Hepatocyte (in vitro differentiated cells): Measurements from ENCODE around the gene POU1F1. TPM values are rescaled to one million over a fixed set of nuclear protein-coding genes. Genes with fewer than 3 reads are reported as not detected.
"Not testable (repeated sequence)": the region's sequence is repeated elsewhere in the genome, so short reads cannot be mapped to it uniquely, and the experiment has no call there.

Experiments
- DNase-seq: peaks from one replicate; pipeline ENCODE4 v3.0.0-alpha.2; 2016; ENCODE audit warnings: low spot score
- H2AFZ ChIP-seq: fragments of 200-600 bp; sonication (generic); 2 replicates; pipeline ENCODE4 v1.6.0; 2016; ENCODE audit warnings: antibody characterized with exemption, mild to moderate bottlenecking
- H3K27ac ChIP-seq: fragments of 200-600 bp; sonication (generic); 2 replicates; pipeline ENCODE4 v1.5.1; 2016; ENCODE audit warnings: mild to moderate bottlenecking
- H3K27me3 ChIP-seq: fragments of 200-600 bp; sonication (generic); 2 replicates; pipeline ENCODE4 v1.6.1; 2016
- H3K36me3 ChIP-seq: fragments of 200-600 bp; sonication (generic); replicated peaks from 2 replicates; pipeline ENCODE4 v1.5.1; 2016; ENCODE audit warnings: low read depth; ENCODE audit not compliant: insufficient read depth
- H3K4me1 ChIP-seq: fragments of 200-600 bp; sonication (generic); 2 replicates; pipeline ENCODE4 v1.5.1; 2016; ENCODE audit warnings: mild to moderate bottlenecking, moderate library complexity; ENCODE audit not compliant: insufficient read depth
- H3K4me2 ChIP-seq: fragments of 200-600 bp; sonication (generic); 2 replicates; pipeline ENCODE4 v1.6.0; 2016
- H3K4me3 ChIP-seq: fragments of 200-600 bp; sonication (generic); 2 replicates; pipeline ENCODE4 v1.5.1; 2016; ENCODE audit warnings: mild to moderate bottlenecking
- H3K79me2 ChIP-seq: fragments of 200-600 bp; sonication (generic); 2 replicates; pipeline ENCODE4 v1.6.0; 2017; ENCODE audit warnings: mild to moderate bottlenecking
- H3K9me2 ChIP-seq: fragments of 200-600 bp; sonication (generic); replicated peaks from 2 replicates; pipeline ENCODE4 v1.6.0; 2017; ENCODE audit warnings: mild to moderate bottlenecking; ENCODE audit not compliant: insufficient read depth
- H3K9me3 ChIP-seq: fragments of 200-600 bp; sonication (generic); 2 replicates; pipeline ENCODE4 v1.5.1; 2016; ENCODE audit warnings: low read depth, mild to moderate bottlenecking
- H4K20me1 ChIP-seq: fragments of 200-600 bp; sonication (generic); 2 replicates; pipeline ENCODE4 v1.6.0; 2016; ENCODE audit warnings: mild to moderate bottlenecking; ENCODE audit not compliant: insufficient read depth, poor library complexity, severe bottlenecking
- CTCF ChIP-seq: fragments of 200-600 bp; sonication (generic); IDR thresholded peaks from 2 replicates; pipeline ENCODE4 v1.5.1; 2016; ENCODE audit warnings: antibody characterized with exemption, mild to moderate bottlenecking; ENCODE audit not compliant: poor library complexity
- EZH2 ChIP-seq: fragments of 200-600 bp; sonication (generic); IDR thresholded peaks from 2 replicates; pipeline ENCODE4 v1.6.1; 2016; ENCODE audit warnings: antibody characterized with exemption, mild to moderate bottlenecking, borderline replicate concordance
- EZH2phosphoT487 ChIP-seq: fragments of 200-600 bp; sonication (generic); IDR thresholded peaks from one replicate; pipeline ENCODE4 v1.6.1; 2018; ENCODE audit warnings: antibody characterized with exemption, mild to moderate bottlenecking, low read depth, moderate library complexity; ENCODE audit not compliant: unreplicated experiment, severe bottlenecking
- WGBS: methylation state at CpG from one replicate; pipeline ENCODE4 v1.1.6; 2016; ENCODE audit warnings: low lambda C conversion rate; ENCODE audit errors: missing lambda C conversion rate; 5-methylcytosine and 5-hydroxymethylcytosine counted together
- polyA plus RNA-seq: library from polyadenylated mRNA; unstranded; fragments of >200 nt; fragmentation: Nextera tagmentation; extraction: Ambion mirVana; gene quantifications from 2 replicates; pipeline ENCODE4 v1.2.1, GENCODE V29; 2016
- total RNA-seq: library from RNA; depleted of rRNA; stranded (reverse); fragments of >200 nt; gene quantifications from 2 replicates; pipeline ENCODE4 v1.2.3, GENCODE V29; 2014

POU1F1 gene
- total and polyA plus RNA-seq, 2 experiments from 2014 or later, result not detected

DNA sequence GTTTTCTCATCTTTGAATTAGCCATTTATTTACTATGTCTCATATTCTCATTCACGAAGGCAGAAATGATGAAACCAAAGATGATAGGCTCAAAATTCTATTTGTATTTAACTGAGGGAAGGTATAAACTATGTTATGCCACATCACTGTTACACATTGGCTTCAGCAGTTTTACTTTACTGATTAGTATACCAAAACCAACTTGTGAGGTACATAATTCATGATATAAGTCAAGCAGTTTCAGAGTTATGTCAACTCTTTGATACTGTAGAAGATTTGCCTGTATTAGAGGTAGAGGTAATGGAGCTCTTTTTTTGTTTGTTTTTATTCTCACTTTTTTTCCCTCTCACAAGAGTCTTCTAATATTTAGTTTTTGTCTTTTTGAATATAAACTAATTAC is 26.4 kb downstream of the POU1F1 start:
- no peak for TF ChIP-seq CTCF
- no peak for TF ChIP-seq EZH2phosphoT487
- no peak for TF ChIP-seq EZH2
- H3K9me2 ChIP-seq, result no peaks in the 10 kb centered on the region
- H3K79me2 ChIP-seq, result no peaks in the 10 kb centered on the region
- H2AFZ ChIP-seq, result no peak overlapping the region
- H3K27me3 ChIP-seq, result no peaks in the 10 kb centered on the region
- H3K4me2 ChIP-seq, result no peak overlapping the region
- no peaks in the 10 kb centered on the region for H3K4me1 ChIP-seq
- DNase-seq, result no peak
- 97% methylated on average over 1 of the region's 1 CpG for WGBS
- H3K36me3 ChIP-seq, result no peaks in the 10 kb centered on the region
- no peak overlapping the region for H3K27ac ChIP-seq
- H3K9me3 ChIP-seq, result no peaks in the 10 kb centered on the region
- H3K4me3 ChIP-seq, result no peak overlapping the region
- peaks cover 2% of the 10 kb centered on the region for H4K20me1 ChIP-seq

DNA sequence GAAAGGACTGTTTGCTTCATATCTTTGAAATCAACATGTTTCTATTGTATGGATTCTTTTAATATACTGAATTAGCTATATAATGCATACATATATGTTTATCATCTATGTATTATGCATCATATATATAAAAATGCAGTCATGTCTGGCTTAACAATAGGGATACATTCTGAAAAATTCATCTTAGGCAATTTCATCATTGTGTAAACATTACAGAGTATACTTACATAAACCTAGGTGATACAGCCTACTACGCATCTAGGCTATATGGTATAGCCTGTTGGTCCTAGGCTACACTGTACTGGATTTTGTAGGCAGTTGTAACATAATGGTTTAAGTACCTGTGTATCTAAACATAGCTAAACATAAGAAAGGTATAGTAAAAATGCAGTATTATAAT is 27.6 kb downstream of the POU1F1 start:
- WGBS, result 100% methylated on average over 1 of the region's 1 CpG
- no peaks in the 10 kb centered on the region for H3K36me3 ChIP-seq
- no peaks in the 10 kb centered on the region for H3K9me3 ChIP-seq
- TF ChIP-seq EZH2phosphoT487, result no peak
- no peak for TF ChIP-seq EZH2
- TF ChIP-seq CTCF, result no peak
- peaks cover 2% of the 10 kb centered on the region for H4K20me1 ChIP-seq
- DNase-seq, result no peak
- H3K27me3 ChIP-seq, result no peaks in the 10 kb centered on the region
- H3K4me2 ChIP-seq, result no peak overlapping the region
- H3K9me2 ChIP-seq, result no peaks in the 10 kb centered on the region
- no peak overlapping the region for H3K27ac ChIP-seq
- H3K79me2 ChIP-seq, result peaks cover 9% of the 10 kb centered on the region
- no peak overlapping the region for H3K4me3 ChIP-seq
- H3K4me1 ChIP-seq, result no peaks in the 10 kb centered on the region
- H2AFZ ChIP-seq, result no peak overlapping the region

- H3K27ac ChIP-seq, H3K36me3 ChIP-seq, DNase-seq, H3K9me3 ChIP-seq, H3K4me2 ChIP-seq, H4K20me1 ChIP-seq, H3K9me2 ChIP-seq, H3K27me3 ChIP-seq, H3K4me3 ChIP-seq, H2AFZ ChIP-seq, H3K4me1 ChIP-seq: not testable (repeated sequence)
- 98% methylated on average over 6 of the region's 6 CpGs for WGBS
- peaks cover 14% of the 10 kb centered on the region for H3K79me2 ChIP-seq
Measured at GRCh38 chr3:87248231-87248630, 28.2 kb downstream of the POU1F1 start.

DNA sequence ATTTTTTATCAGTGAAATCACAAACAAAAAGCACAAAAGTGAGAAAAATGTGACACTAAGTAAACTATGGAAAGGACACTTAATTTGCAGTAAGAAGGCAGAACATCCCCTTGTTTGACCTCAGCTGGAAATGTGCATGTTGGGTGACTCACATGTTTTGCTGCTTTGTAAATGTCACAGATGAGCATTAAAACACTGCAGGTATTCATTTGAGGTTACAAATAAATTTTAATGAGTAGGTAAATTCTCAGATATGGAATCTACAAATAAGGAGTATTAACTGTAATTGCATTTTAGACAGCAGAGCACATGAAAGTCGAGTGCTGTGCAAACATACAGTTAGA is 29.0 kb downstream of the POU1F1 start:
- no peaks in the 10 kb centered on the region for H3K4me1 ChIP-seq
- H3K27ac ChIP-seq, result no peak overlapping the region
- TF ChIP-seq EZH2 (no peak), CTCF (no peak), EZH2phosphoT487 (no peak)
- peaks cover 19% of the 10 kb centered on the region for H3K79me2 ChIP-seq
- H3K9me2 ChIP-seq, result no peaks in the 10 kb centered on the region
- no peak overlapping the region for H3K4me2 ChIP-seq
- H3K27me3 ChIP-seq, result no peaks in the 10 kb centered on the region
- H3K9me3 ChIP-seq, result no peaks in the 10 kb centered on the region
- no peaks in the 10 kb centered on the region for H3K36me3 ChIP-seq
- no peak for DNase-seq
- no peak overlapping the region for H3K4me3 ChIP-seq
- no peak overlapping the region for H2AFZ ChIP-seq
- peaks cover 2% of the 10 kb centered on the region for H4K20me1 ChIP-seq
- 83% methylated on average over 1 of the region's 1 CpG for WGBS
